ENCODE measurements around the gene KIF16B. TPM values are rescaled to one million over a fixed set of nuclear protein-coding genes. Genes with fewer than 3 reads are reported as not detected.

KIF16B gene
- total and polyA plus RNA-seq, 2 experiments from 2014 or later, result 6.5 to 11.1 TPM

GRCh38 chr20:16337707-16338106, 235.5 kb downstream of the KIF16B start (continued):
- TF ChIP-seq REST (IDR thresholded peaks at IDR 0.05; ENCODE audit: unreplicated experiment), result no peak
- no peak for TF ChIP-seq CTCF (conservative IDR thresholded peaks at IDR 0.05; ENCODE audit: low read depth in 2 of 2)
- TF ChIP-seq EZH2phosphoT487 (IDR thresholded peaks at IDR 0.05; ENCODE audit: unreplicated experiment), result no peak
- no peak for TF ChIP-seq POLR2AphosphoS5 (IDR thresholded peaks at IDR 0.05; ENCODE audit: low read depth)

GRCh38 chr20:16327606-16328005, 245.6 kb downstream of the KIF16B start:
- no peaks in the 10 kb centered on the region for H3K27me3 Mint-ChIP-seq (ENCODE audit: insufficient read depth, low read depth, poor library complexity)
- ATAC-seq (no peak), DNase-seq (ENCODE audit: low spot score) (no peak)
- Histone ChIP-seq H3K27ac (ENCODE audit: low read depth) (no peak overlapping the region), H2AFZ (no peak overlapping the region), H4K20me1 (replicated peaks; ENCODE audit: insufficient read depth) (no peaks in the 10 kb centered on the region), H3K27me3 (ENCODE audit: insufficient read depth) (no peaks in the 10 kb centered on the region), H3K4me1 (ENCODE audit: insufficient read depth) (no peaks in the 10 kb centered on the region), H3K79me2 (replicated peaks; ENCODE audit: insufficient read depth) (no peaks in the 10 kb centered on the region), H3K4me2 (no peak overlapping the region), H3K4me3 (no peak overlapping the region), H3F3A (replicated peaks; ENCODE audit: low read depth) (no peaks in the 10 kb centered on the region), H3K9me2 (ENCODE audit: insufficient read depth) (0 out of 2 replicates have a peak, but pooled peaks cover 2% of the 10 kb centered on the region), H3K36me3 (ENCODE audit: insufficient read depth) (no peaks in the 10 kb centered on the region)
- H3K27ac Mint-ChIP-seq, result no peak overlapping the region
- H3K36me3 Mint-ChIP-seq (ENCODE audit: low read depth), result peaks cover 15% of the 10 kb centered on the region; the same call in 2 of the 3 replicates
- peaks cover 14% of the 10 kb centered on the region; the same call in 2 of the 3 replicates for H3K9me3 Mint-ChIP-seq
- no peak overlapping the region for H3K4me3 Mint-ChIP-seq
- H3K4me1 Mint-ChIP-seq, result peaks cover 2% of the 10 kb centered on the region; the same call in 1 of the 3 replicates
- no peak for TF ChIP-seq EZH2 (IDR thresholded peaks at IDR 0.05; ENCODE audit: low read depth, unreplicated experiment)
- no peak for TF ChIP-seq ZNF331 (CRISPR knock-in tag; IDR thresholded peaks at IDR 0.05; ENCODE audit: low read depth)
- TF ChIP-seq STAT1 (IDR thresholded peaks at IDR 0.05; ENCODE audit: unreplicated experiment), result no peak
- TF ChIP-seq JUNB (IDR thresholded peaks at IDR 0.05; ENCODE audit: unreplicated experiment), result no peak
- TF ChIP-seq ETS1 (IDR thresholded peaks at IDR 0.05), result no peak
- TF ChIP-seq POLR2AphosphoS5 (IDR thresholded peaks at IDR 0.05; ENCODE audit: low read depth), result no peak
- TF ChIP-seq ZNF114 (CRISPR knock-in tag; IDR thresholded peaks at IDR 0.05), result no peak
- no peak for TF ChIP-seq ZNF462 (CRISPR knock-in tag; IDR thresholded peaks at IDR 0.05)
- TF ChIP-seq EZH2phosphoT487 (IDR thresholded peaks at IDR 0.05; ENCODE audit: unreplicated experiment), result no peak
- TF ChIP-seq CREB1 (CRISPR knock-in tag; IDR thresholded peaks at IDR 0.05; ENCODE audit: low read depth), result no peak

Data from GM23338 (cell line).